SU-DHL-6 (cell line): ENCODE results near the gene PDGFD.
A peak's percentile ranks its signal among the peaks of the same experiment; 100 is the strongest.

ENCODE experiments used
- H2AFZ ChIP-seq: fragments of 200-600 bp; sonication (generic); 2 replicates; pipeline ENCODE4 v1.6.1; 2014; ENCODE audit warnings: low read depth, mild to moderate bottlenecking, moderate library complexity, mixed read lengths, antibody characterized with exemption, low read length; ENCODE audit not compliant: severe bottlenecking
- H3F3A ChIP-seq: fragments of 200-600 bp; shearing (Covaris generic); 2 replicates; pipeline ENCODE4 v1.6.0; 2016; ENCODE audit warnings: antibody characterized with exemption, mild to moderate bottlenecking; ENCODE audit not compliant: insufficient read depth
- H3K27ac ChIP-seq: fragments of 200-600 bp; sonication (generic); 2 replicates; pipeline ENCODE4 v1.5.1; 2016; ENCODE audit warnings: low read depth, mild to moderate bottlenecking, low read length, moderate library complexity, mixed read lengths
- H3K27me3 ChIP-seq: fragments of 200-600 bp; sonication (generic), shearing (Covaris generic); 2 replicates; pipeline ENCODE4 v1.6.0; 2014; ENCODE audit warnings: mild to moderate bottlenecking, low read length
- H3K36me3 ChIP-seq: fragments of 200-600 bp; sonication (generic); 2 replicates; pipeline ENCODE4 v1.6.1; 2014; ENCODE audit warnings: mild to moderate bottlenecking, low read length, mixed read lengths
- H3K4me2 ChIP-seq: fragments of 300-600, 200-600 bp; shearing (Covaris generic), sonication (generic); 2 replicates; pipeline ENCODE4 v1.6.0; 2014; ENCODE audit warnings: low read length, low read depth, mild to moderate bottlenecking; ENCODE audit not compliant: poor library complexity, severe bottlenecking
- H3K4me3 ChIP-seq: fragments of 200-600 bp; sonication (generic); 2 replicates; pipeline ENCODE4 v1.5.1; 2014; ENCODE audit warnings: antibody characterized with exemption, low read length, mild to moderate bottlenecking, mixed read lengths; ENCODE audit not compliant: insufficient read depth, poor library complexity, severe bottlenecking
- H3K79me2 ChIP-seq: fragments of 200-600 bp; sonication (generic); 2 replicates; pipeline ENCODE4 v1.6.1; 2014; ENCODE audit warnings: mild to moderate bottlenecking, low read length, moderate library complexity; ENCODE audit not compliant: insufficient read depth
- H3K9ac ChIP-seq: fragments of 200-600 bp; sonication (generic); 2 replicates; pipeline ENCODE4 v1.7.0; 2014; ENCODE audit warnings: mild to moderate bottlenecking, low read length
- H3K9me2 ChIP-seq: fragments of 200-600 bp; sonication (generic); replicated peaks from 2 replicates; pipeline ENCODE4 v1.6.1; 2014; ENCODE audit warnings: low read length; ENCODE audit not compliant: insufficient read depth
- H3K9me3 ChIP-seq: fragments of 200-600 bp; sonication (generic); 2 replicates; pipeline ENCODE4 v1.6.1; 2014; ENCODE audit warnings: low read length, mixed read lengths; ENCODE audit not compliant: insufficient read depth
- H4K20me1 ChIP-seq: fragments of 200-600 bp; sonication (generic); 2 replicates; pipeline ENCODE4 v1.6.1; 2014; ENCODE audit warnings: low read depth, mild to moderate bottlenecking, antibody characterized with exemption, low read length, moderate library complexity, mixed read lengths
- EZH2phosphoT487 ChIP-seq: fragments of 200-600 bp; sonication (generic), shearing (Covaris generic); conservative IDR thresholded peaks from 2 replicates; pipeline ENCODE4 v1.6.1; 2018; ENCODE audit warnings: mild to moderate bottlenecking, antibody characterized with exemption, low read length, moderate library complexity, mixed read lengths
- TF ChIP-seq, protein P1 (sequence below): fragments of 200-600 bp; sonication (generic); IDR thresholded peaks from one replicate; pipeline ENCODE4 v1.5.1; 2017; ENCODE audit warnings: antibody characterized with exemption, mild to moderate bottlenecking, low read length, moderate library complexity; ENCODE audit not compliant: insufficient read depth, poor library complexity, severe bottlenecking

The PDGFD gene

DNA sequence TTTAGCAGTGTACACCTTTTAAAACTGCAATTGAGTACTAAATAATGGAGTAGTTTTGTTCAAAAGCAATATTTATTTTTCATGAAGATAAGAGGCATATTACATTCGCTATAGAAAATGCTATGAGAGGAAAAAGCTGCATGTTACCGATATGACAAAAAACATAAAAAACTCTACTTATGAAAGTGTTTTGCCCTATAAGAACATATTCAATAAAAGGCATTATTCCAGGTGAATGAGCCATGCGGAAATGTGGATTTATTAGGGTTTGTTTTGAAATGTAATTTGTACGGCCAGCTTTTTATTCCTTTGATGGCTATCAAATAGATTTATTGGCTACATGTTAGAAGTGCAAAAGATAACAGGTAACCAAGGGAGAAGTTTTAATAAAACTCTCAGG is 256.8 kb downstream of the PDGFD start:
- peak overlapping the region; percentile 97 for H3K27ac ChIP-seq
- peak overlapping the region; percentile 62 for H2AFZ ChIP-seq
- H3K9me2 ChIP-seq, result no peaks in the 10 kb centered on the region
- TF ChIP-seq EZH2phosphoT487, result no peak
- TF ChIP-seq, protein P1, sequence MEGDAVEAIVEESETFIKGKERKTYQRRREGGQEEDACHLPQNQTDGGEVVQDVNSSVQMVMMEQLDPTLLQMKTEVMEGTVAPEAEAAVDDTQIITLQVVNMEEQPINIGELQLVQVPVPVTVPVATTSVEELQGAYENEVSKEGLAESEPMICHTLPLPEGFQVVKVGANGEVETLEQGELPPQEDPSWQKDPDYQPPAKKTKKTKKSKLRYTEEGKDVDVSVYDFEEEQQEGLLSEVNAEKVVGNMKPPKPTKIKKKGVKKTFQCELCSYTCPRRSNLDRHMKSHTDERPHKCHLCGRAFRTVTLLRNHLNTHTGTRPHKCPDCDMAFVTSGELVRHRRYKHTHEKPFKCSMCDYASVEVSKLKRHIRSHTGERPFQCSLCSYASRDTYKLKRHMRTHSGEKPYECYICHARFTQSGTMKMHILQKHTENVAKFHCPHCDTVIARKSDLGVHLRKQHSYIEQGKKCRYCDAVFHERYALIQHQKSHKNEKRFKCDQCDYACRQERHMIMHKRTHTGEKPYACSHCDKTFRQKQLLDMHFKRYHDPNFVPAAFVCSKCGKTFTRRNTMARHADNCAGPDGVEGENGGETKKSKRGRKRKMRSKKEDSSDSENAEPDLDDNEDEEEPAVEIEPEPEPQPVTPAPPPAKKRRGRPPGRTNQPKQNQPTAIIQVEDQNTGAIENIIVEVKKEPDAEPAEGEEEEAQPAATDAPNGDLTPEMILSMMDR, result no peak
- peak overlapping the region; percentile 78 for H3K4me2 ChIP-seq
- no peaks in the 10 kb centered on the region for H4K20me1 ChIP-seq
- no peaks in the 10 kb centered on the region for H3K27me3 ChIP-seq
- H3K36me3 ChIP-seq, result no peaks in the 10 kb centered on the region; the same call in 1 of the 2 replicates
- H3K79me2 ChIP-seq, result no peaks in the 10 kb centered on the region
- H3K9ac ChIP-seq, result peak overlapping the region; percentile 42
- H3F3A ChIP-seq, result peaks cover 38% of the 10 kb centered on the region
- no peaks in the 10 kb centered on the region for H3K9me3 ChIP-seq
- no peak overlapping the region for H3K4me3 ChIP-seq

DNA sequence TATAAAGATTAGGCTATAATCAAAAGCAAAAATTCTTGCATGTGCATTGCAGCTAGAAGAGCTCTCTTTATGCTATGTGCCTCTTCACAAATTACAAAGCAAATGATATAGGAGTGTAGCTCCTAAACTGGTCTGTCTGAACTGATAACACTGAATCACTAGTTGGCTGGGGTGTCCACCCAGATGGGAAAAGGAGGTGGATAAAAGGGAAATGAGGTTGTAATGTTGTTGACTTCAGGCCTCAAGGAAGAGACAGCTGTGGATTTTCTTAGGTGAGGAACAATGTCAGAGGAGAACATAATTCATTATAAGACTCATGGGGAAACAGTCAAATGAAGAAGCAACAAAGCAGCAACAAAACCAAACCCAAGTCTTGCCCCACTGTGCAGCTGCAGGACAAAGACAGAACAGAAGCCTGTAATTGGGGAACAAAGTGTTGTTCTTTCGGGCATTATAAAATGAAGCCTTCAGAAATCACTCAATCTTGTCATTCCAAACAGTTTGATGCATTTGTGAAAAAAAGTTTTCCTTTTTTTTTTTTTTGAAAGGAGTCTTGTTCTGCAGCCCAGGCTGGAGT is 257.6 kb downstream of the PDGFD start:
- H3F3A ChIP-seq, result peaks cover 38% of the 10 kb centered on the region
- H3K9ac ChIP-seq, result peak overlapping the region; percentile 42
- H4K20me1 ChIP-seq, result no peaks in the 10 kb centered on the region
- H3K27me3 ChIP-seq, result no peaks in the 10 kb centered on the region
- no peaks in the 10 kb centered on the region for H3K79me2 ChIP-seq
- H3K4me3 ChIP-seq, result peak overlapping the region; percentile 2
- H2AFZ ChIP-seq, result no peak overlapping the region
- H3K9me3 ChIP-seq, result no peaks in the 10 kb centered on the region
- H3K4me2 ChIP-seq, result peak overlapping the region; percentile 78
- no peaks in the 10 kb centered on the region for H3K9me2 ChIP-seq
- H3K27ac ChIP-seq, result peak overlapping the region; percentile 97
- H3K36me3 ChIP-seq, result no peaks in the 10 kb centered on the region; the same call in 1 of the 2 replicates
- TF ChIP-seq, protein P1, result no peak
- no peak for TF ChIP-seq EZH2phosphoT487

DNA sequence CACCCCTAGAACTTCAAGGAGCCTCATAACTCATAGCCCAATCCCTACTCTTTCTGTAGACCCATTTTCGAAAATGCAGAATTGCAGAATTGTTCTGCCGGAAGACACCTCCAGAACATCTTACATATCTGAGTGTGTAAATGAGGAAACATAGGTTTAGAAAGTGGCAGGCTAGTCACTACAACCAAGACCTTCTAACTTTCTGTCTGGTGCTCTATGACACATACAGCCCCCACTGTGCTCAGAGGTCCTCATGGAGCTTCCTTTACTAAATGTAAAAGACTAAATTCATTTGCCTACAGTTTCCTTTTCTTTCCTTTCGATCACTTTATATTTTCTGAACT is 259.7 kb downstream of the PDGFD start:
- H4K20me1 ChIP-seq, result no peaks in the 10 kb centered on the region
- no peak overlapping the region for H2AFZ ChIP-seq
- peak overlapping the region; percentile 55 for H3K9ac ChIP-seq
- H3K27me3 ChIP-seq, result no peaks in the 10 kb centered on the region
- peaks cover 41% of the 10 kb centered on the region for H3F3A ChIP-seq
- H3K27ac ChIP-seq, result peak overlapping the region; percentile 97
- H3K79me2 ChIP-seq, result no peaks in the 10 kb centered on the region
- no peaks in the 10 kb centered on the region for H3K9me2 ChIP-seq
- H3K4me3 ChIP-seq, result peak overlapping the region; percentile 33
- H3K9me3 ChIP-seq, result no peaks in the 10 kb centered on the region
- no peak for TF ChIP-seq EZH2phosphoT487
- TF ChIP-seq, protein P1, result no peak
- H3K36me3 ChIP-seq, result no peaks in the 10 kb centered on the region; the same call in 1 of the 2 replicates
- H3K4me2 ChIP-seq, result peak overlapping the region; percentile 78
